HepG2 (cell line): ENCODE measurements around the gene NT5C2. TPM values are rescaled to one million over a fixed set of nuclear protein-coding genes. Genes with fewer than 3 reads are reported as not detected.

Source experiments
- ARNT ChIP-seq: fragments of 450-650 bp; IDR thresholded peaks from 2 replicates; pipeline ENCODE4 v1.6.1; 2017
- CEBPG ChIP-seq: IDR thresholded peaks from 2 replicates; pipeline ENCODE4 v1.6.1; 2016
- DNMT3B ChIP-seq: conservative IDR thresholded peaks from 2 replicates; pipeline ENCODE4 v1.6.1; 2016; ENCODE audit warnings: missing biosample characterization, control low read depth
- FOXA3 ChIP-seq: IDR thresholded peaks from 2 replicates; pipeline ENCODE4 v1.6.1; 2016; ENCODE audit warnings: missing genetic modification reagents, missing compliant biosample characterization
- GZF1 ChIP-seq: sonication (generic); formaldehyde crosslinking; IDR thresholded peaks from 2 replicates; pipeline ENCODE4 v1.5.1; 2020; ENCODE audit warnings: mild to moderate bottlenecking, missing genetic modification reagents
- HNRNPUL1 ChIP-seq: fragments of 200-400 bp; formaldehyde crosslinking; IDR thresholded peaks from 2 replicates; pipeline ENCODE4 v1.6.1; 2017; ENCODE audit warnings: low read depth, mild to moderate bottlenecking, low read length, moderate library complexity
- NR1H2 ChIP-seq: sonication (generic); formaldehyde crosslinking; IDR thresholded peaks from 2 replicates; pipeline ENCODE4 v1.8.1; 2022; ENCODE audit warnings: low read depth, missing genetic modification reagents, borderline replicate concordance
- SETDB1 ChIP-seq: sonication (generic); formaldehyde crosslinking; IDR thresholded peaks from 2 replicates; pipeline ENCODE4 v1.5.1; 2020; ENCODE audit warnings: missing genetic modification reagents, mild to moderate bottlenecking, borderline replicate concordance
- ZBTB42 ChIP-seq: sonication (generic); formaldehyde crosslinking; IDR thresholded peaks from 2 replicates; pipeline ENCODE4 v1.5.0; 2020; ENCODE audit warnings: mild to moderate bottlenecking, missing genetic modification reagents
- ZMYM3 ChIP-seq: sonication (generic); formaldehyde crosslinking; IDR thresholded peaks from 2 replicates; pipeline ENCODE4 v1.5.1; 2020; ENCODE audit warnings: mild to moderate bottlenecking, missing genetic modification reagents
- ZNF317 ChIP-seq: sonication (generic); formaldehyde crosslinking; IDR thresholded peaks from 2 replicates; pipeline ENCODE4 v1.5.0; 2020; ENCODE audit warnings: mild to moderate bottlenecking, missing genetic modification reagents
- polyA plus RNA-seq, 8 experiments: library from polyadenylated mRNA; depleted of rRNA in 3 of 8; stranded (reverse) in 7 of 8; unstranded in 1 of 8; fragments of >200 nt; fragmentation: Illumina TruSeq in 4 of 8; extraction: Trizol in 4 of 8; gene quantifications; 2 replicates each; pipeline versions ENCODE4 v1.2.1 to v1.2.3, GENCODE V29; 2011 to 2016; ENCODE audit warnings: low read depth in 4 of 8, missing spikeins in 1 of 8, mixed read lengths in 1 of 8; ENCODE audit not compliant: insufficient read depth in 1 of 8
- total RNA-seq, 5 experiments: library from RNA; depleted of rRNA; stranded (reverse); fragments of >200 nt; fragmentation: Illumina TruSeq; extraction: Trizol; gene quantifications; 2 replicates each; pipeline ENCODE4 v1.2.3, GENCODE V29; 2016; ENCODE audit warnings: low read depth in 1 of 5
- TF ChIP-seq, protein P1 (sequence below): IDR thresholded peaks from 2 replicates; pipeline ENCODE4 v1.4.0; 2020; ENCODE audit warnings: mild to moderate bottlenecking, missing genetic modification reagents
- TF ChIP-seq, protein P2 (sequence below): sonication (generic); formaldehyde crosslinking; IDR thresholded peaks from 2 replicates; pipeline ENCODE4 v1.4.0; 2020; ENCODE audit warnings: missing genetic modification reagents
- TF ChIP-seq, protein P3 (sequence below): sonication (generic); formaldehyde crosslinking; IDR thresholded peaks from 2 replicates; pipeline ENCODE4 v1.5.0; 2020; ENCODE audit warnings: mild to moderate bottlenecking, missing genetic modification reagents

Gene NT5C2
- total and polyA plus RNA-seq, 2 of the 13 experiments (the other 11 are each of a cell fraction or from before 2014, with no cell fraction given) = 40.6 to 55.2 TPM

DNA sequence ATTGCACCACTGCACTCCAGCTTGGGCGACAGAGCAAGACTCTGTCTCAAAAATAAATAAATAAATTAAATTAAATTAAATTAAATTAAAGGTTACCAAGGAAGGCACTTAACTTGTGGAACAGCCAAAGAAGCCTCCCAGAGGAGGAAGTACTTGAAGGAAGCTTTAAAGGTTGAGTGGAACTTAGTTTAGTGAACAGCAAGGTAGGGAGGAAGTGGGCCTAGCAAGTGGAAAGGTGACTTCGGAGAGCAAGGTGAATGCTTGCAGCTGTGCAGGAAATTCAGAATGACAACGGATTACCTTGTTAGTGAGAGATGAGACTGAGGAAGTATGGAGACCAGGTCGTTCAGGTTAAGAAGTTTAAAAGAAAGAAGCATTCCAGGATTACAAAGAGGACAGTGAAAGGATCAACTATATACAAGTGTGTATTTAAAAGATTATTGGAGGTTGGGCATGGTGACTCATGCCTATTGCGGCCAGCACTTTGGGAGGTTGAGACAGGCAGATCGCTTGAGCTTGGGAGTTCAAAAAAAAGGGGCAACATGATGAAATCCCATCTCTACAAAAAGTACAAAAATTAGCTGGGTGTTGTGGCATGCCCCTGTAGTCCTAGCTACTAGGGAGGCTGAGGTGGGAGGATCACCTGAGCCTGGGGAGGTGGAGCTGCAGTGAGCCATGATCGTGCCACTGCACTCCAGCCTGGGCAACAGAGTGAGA is 39.9 kb upstream of the NT5C2 start (continued):
- TF ChIP-seq, protein P1, sequence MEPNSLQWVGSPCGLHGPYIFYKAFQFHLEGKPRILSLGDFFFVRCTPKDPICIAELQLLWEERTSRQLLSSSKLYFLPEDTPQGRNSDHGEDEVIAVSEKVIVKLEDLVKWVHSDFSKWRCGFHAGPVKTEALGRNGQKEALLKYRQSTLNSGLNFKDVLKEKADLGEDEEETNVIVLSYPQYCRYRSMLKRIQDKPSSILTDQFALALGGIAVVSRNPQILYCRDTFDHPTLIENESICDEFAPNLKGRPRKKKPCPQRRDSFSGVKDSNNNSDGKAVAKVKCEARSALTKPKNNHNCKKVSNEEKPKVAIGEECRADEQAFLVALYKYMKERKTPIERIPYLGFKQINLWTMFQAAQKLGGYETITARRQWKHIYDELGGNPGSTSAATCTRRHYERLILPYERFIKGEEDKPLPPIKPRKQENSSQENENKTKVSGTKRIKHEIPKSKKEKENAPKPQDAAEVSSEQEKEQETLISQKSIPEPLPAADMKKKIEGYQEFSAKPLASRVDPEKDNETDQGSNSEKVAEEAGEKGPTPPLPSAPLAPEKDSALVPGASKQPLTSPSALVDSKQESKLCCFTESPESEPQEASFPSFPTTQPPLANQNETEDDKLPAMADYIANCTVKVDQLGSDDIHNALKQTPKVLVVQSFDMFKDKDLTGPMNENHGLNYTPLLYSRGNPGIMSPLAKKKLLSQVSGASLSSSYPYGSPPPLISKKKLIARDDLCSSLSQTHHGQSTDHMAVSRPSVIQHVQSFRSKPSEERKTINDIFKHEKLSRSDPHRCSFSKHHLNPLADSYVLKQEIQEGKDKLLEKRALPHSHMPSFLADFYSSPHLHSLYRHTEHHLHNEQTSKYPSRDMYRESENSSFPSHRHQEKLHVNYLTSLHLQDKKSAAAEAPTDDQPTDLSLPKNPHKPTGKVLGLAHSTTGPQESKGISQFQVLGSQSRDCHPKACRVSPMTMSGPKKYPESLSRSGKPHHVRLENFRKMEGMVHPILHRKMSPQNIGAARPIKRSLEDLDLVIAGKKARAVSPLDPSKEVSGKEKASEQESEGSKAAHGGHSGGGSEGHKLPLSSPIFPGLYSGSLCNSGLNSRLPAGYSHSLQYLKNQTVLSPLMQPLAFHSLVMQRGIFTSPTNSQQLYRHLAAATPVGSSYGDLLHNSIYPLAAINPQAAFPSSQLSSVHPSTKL (CRISPR knock-in tag) = peak; percentile 55; the same call in 1 of the 2 replicates
- TF ChIP-seq ZMYM3 (peak; percentile 54; the same call in 1 of the 2 replicates), NR1H2 (no peak), SETDB1 (CRISPR knock-in tag) (no peak), ZBTB42 (no peak), FOXA3 (CRISPR knock-in tag) (peak; percentile 38; the same call in 1 of the 2 replicates), HNRNPUL1 (no peak), ZNF317 (CRISPR knock-in tag) (no peak), ARNT (no peak), GZF1 (CRISPR knock-in tag) (no peak), DNMT3B (CRISPR knock-in tag) (0 out of 2 replicates have a peak, but pooled peaks have one; percentile 24), CEBPG (CRISPR knock-in tag) (peak; percentile 74)
- TF ChIP-seq, protein P2, sequence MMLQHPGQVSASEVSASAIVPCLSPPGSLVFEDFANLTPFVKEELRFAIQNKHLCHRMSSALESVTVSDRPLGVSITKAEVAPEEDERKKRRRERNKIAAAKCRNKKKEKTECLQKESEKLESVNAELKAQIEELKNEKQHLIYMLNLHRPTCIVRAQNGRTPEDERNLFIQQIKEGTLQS (CRISPR knock-in tag) = peak; percentile 88
- TF ChIP-seq, protein P3, sequence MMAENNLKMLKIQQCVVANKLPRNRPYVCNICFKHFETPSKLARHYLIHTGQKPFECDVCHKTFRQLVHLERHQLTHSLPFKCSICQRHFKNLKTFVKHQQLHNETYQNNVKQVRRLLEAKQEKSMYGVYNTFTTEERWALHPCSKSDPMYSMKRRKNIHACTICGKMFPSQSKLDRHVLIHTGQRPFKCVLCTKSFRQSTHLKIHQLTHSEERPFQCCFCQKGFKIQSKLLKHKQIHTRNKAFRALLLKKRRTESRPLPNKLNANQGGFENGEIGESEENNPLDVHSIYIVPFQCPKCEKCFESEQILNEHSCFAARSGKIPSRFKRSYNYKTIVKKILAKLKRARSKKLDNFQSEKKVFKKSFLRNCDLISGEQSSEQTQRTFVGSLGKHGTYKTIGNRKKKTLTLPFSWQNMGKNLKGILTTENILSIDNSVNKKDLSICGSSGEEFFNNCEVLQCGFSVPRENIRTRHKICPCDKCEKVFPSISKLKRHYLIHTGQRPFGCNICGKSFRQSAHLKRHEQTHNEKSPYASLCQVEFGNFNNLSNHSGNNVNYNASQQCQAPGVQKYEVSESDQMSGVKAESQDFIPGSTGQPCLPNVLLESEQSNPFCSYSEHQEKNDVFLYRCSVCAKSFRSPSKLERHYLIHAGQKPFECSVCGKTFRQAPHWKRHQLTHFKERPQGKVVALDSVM (CRISPR knock-in tag) = peak; percentile 81
- TF ChIP-seq, all 625 proteins: peak for 44
